Dendritic cell treated with granulocyte-macrophage colony-stimulating factor and Interleukin-4, amounts not matched to agents 40 ng/mL and 50 ng/mL, for 4 days (primary cell): ENCODE measurements around the gene NRL.
"Not testable (repeated sequence)": the region's sequence is repeated elsewhere in the genome, so short reads cannot be mapped to it uniquely, and the experiment has no call there.

Experiments used
- H3K27ac Mint-ChIP-seq: one replicate; pipeline ENCODE4 v1.8.0; 2022; ENCODE audit warnings: mild to moderate bottlenecking, mixed read lengths
- H3K27me3 Mint-ChIP-seq: one replicate; pipeline ENCODE4 v1.8.0; 2022; ENCODE audit warnings: mild to moderate bottlenecking, mixed read lengths
- H3K36me3 Mint-ChIP-seq: one replicate; pipeline ENCODE4 v1.8.0; 2022; ENCODE audit warnings: low read depth, mixed read lengths
- H3K4me1 Mint-ChIP-seq: one replicate; pipeline ENCODE4 v1.8.0; 2022; ENCODE audit warnings: low read depth, mixed read lengths
- H3K4me3 Mint-ChIP-seq: one replicate; pipeline ENCODE4 v1.8.0; 2022; ENCODE audit warnings: mild to moderate bottlenecking, moderate library complexity, mixed read lengths
- H3K9me3 Mint-ChIP-seq: one replicate; pipeline ENCODE4 v1.8.0; 2022; ENCODE audit warnings: mixed read lengths
- intact Hi-C: fragments of 100-400 bp; cut with micrococcal nuclease; formaldehyde crosslinking; loops from one replicate; pipeline ENCODE4 v1.15.0; 2022

Gene NRL

DNA sequence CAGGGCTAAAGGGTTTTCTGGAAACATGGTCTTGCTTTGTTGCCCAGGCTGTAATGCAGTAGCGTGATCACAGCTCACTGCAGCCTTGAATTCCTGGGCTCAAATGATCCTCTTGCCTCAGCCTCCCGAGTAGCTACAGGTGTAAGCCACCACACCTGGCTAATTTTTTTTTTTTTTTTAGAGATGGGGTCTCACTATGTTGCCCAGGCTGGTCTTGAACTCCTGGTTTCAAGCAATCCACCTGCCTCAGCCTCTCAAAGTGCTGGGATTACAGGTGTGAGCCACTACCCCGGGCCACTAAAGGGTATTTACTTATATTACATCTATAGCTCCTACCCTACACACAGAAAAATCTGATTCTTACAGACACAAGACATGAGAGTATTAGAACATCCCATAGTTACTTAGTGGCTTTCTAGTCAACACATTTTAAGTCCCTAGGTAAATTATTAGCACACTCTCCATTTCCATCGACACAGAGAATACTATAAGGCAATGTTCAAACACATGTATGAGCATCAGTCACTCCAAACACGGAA, 6.3 kb downstream of the NRL start:
- intact Hi-C loops = loop anchor here (2.0 to 5.0 kb wide), 3 partner anchors 50 to 96 kb away; no protein-coding TSS in a partner anchor
- H3K4me3 Mint-ChIP-seq = no peak overlapping the region
- H3K36me3 Mint-ChIP-seq = peaks cover 20% of the 10 kb centered on the region
- H3K27me3 Mint-ChIP-seq = no peaks in the 10 kb centered on the region
- H3K4me1 Mint-ChIP-seq = peaks cover 35% of the 10 kb centered on the region
- peak overlapping the region; percentile 55 for H3K27ac Mint-ChIP-seq
- no peaks in the 10 kb centered on the region for H3K9me3 Mint-ChIP-seq

GRCh38 chr14:24106672-24107271, 8.0 kb downstream of the NRL start:
- Mint-ChIP-seq H3K27me3 (no peaks in the 10 kb centered on the region), H3K9me3 (no peaks in the 10 kb centered on the region), H3K36me3 (peaks cover 34% of the 10 kb centered on the region), H3K4me3 (no peak overlapping the region), H3K27ac (peak overlapping the region; percentile 56), H3K4me1 (peaks cover 35% of the 10 kb centered on the region)
- intact Hi-C loops = loop anchor here (5.0 kb wide), 1 partner anchor 94 kb away; no protein-coding TSS in a partner anchor

- peaks cover 30% of the 10 kb centered on the region for H3K4me1 Mint-ChIP-seq
- peak overlapping the region; percentile 56 for H3K27ac Mint-ChIP-seq
- intact Hi-C loops = loop anchor here (5.0 kb wide), 1 partner anchor 93 kb away; no protein-coding TSS in a partner anchor
- H3K4me3 Mint-ChIP-seq, H3K27me3 Mint-ChIP-seq, H3K9me3 Mint-ChIP-seq: not testable (repeated sequence)
- H3K36me3 Mint-ChIP-seq = peaks cover 44% of the 10 kb centered on the region
These were observed 9.0 kb downstream of the NRL start for GRCh38 chr14:24105609-24106239.

GRCh38 chr14:24103451-24103850, 11.3 kb downstream of the NRL start:
- Mint-ChIP-seq H3K4me3 (no peak overlapping the region), H3K36me3 (peaks cover 66% of the 10 kb centered on the region), H3K9me3 (no peaks in the 10 kb centered on the region), H3K27me3 (no peaks in the 10 kb centered on the region), H3K27ac (no peak overlapping the region), H3K4me1 (peaks cover 42% of the 10 kb centered on the region)
- intact Hi-C loops = no loop called here

DNA sequence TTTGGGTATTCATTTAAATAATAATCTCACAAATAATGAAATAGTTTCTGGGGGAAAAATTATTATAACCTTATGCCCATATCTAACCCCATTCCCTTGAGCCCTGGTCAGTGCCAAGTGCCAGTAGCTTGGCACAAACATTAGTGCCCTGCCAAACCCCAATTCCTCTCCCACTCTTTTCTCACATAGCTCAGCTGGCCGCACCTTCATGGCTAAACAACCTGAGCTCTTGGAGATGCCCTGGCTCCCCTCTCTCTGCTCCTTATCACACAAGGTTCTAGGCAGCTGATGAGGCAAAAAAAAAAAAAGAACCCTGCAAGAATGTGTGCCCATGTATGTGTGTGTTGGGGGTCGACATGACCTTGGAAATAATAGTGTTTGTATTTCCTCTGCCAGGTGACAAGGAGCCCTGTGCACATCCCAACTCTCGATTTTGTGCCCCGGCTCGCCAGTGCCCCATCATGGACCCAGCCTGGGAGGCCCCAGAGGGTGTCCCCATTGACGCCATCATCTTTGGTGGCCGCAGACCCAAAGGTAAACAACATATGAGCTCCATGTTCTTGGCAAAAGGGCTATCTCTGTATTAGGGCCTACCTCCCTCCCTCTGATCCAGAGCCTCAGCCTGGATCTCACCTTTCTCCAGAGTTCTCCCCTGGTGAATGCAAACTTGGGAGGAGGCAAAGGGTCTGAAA, 12.2 kb downstream of the NRL start:
- Mint-ChIP-seq H3K27me3 (no peaks in the 10 kb centered on the region), H3K27ac (no peak overlapping the region), H3K4me3 (no peak overlapping the region), H3K4me1 (peaks cover 46% of the 10 kb centered on the region), H3K9me3 (no peaks in the 10 kb centered on the region), H3K36me3 (peaks cover 76% of the 10 kb centered on the region)
- intact Hi-C loops = no loop called here

DNA sequence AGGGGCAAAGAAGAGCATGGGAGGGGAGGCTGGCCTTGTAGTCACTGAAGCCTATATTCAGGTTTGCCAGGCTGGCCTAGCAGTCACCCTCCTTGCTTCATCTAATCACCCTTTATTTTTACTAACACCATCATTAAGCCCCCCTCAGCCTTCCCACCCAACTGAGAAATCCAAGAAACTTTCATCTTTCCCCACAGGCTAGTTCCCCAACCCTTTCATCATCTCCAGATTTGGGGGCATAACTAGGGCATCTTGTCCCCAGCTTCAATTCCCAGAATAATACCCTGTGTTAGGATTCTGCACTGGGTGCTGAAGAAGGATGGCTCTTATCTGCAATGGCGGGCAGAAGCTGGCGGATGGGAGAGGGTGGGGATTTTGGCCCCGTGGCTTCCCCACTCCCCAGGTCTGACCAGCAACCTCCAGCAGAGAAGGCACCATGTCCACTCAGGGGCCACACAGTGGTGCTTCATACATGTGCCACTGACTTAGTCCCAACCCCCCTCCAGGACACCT, 13.7 kb downstream of the NRL start:
- Mint-ChIP-seq H3K4me1 (peaks cover 48% of the 10 kb centered on the region), H3K4me3 (no peak overlapping the region), H3K9me3 (no peaks in the 10 kb centered on the region), H3K27ac (no peak overlapping the region), H3K27me3 (no peaks in the 10 kb centered on the region), H3K36me3 (peaks cover 89% of the 10 kb centered on the region)
- intact Hi-C loops = no loop called here

GRCh38 chr14:24100197-24100981, 14.4 kb downstream of the NRL start:
- Mint-ChIP-seq H3K4me3 (no peak overlapping the region), H3K27ac (no peak overlapping the region), H3K4me1 (peaks cover 47% of the 10 kb centered on the region), H3K36me3 (peaks cover 94% of the 10 kb centered on the region), H3K27me3 (no peaks in the 10 kb centered on the region), H3K9me3 (no peaks in the 10 kb centered on the region)
- intact Hi-C loops = no loop called here

GRCh38 chr14:24098927-24099813, 15.6 kb downstream of the NRL start:
- Mint-ChIP-seq H3K4me1 (peaks cover 44% of the 10 kb centered on the region), H3K27ac (no peak overlapping the region), H3K36me3 (peaks cover 94% of the 10 kb centered on the region), H3K4me3 (no peak overlapping the region), H3K9me3 (no peaks in the 10 kb centered on the region), H3K27me3 (no peaks in the 10 kb centered on the region)
- intact Hi-C loops = no loop called here

DNA sequence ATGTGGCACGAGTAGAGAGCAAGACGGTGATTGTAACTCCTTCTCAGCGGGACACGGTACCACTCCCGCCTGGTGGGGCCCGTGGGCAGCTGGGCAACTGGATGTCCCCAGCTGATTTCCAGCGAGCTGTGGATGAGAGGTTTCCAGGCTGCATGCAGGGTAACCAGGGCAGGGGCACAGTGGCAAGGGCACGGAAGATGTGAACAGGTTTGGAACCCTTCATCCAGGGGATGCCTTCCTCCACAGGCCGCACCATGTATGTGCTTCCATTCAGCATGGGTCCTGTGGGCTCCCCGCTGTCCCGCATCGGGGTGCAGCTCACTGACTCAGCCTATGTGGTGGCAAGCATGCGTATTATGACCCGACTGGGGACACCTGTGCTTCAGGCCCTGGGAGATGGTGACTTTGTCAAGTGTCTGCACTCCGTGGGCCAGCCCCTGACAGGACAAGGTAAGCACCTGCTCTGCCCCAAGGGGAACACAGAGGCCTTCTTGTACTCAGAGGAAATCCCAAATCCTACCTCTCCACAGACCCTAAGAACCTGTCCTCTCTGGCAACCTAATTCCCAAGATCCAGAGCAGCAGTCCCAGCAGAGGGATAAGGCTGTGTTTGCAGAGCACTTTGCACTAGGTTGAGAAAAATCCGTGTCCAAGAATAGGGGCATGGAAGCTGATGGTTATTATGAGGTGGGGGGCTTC, 16.4 kb downstream of the NRL start:
- Mint-ChIP-seq H3K27me3 (no peaks in the 10 kb centered on the region), H3K4me1 (peaks cover 49% of the 10 kb centered on the region), H3K4me3 (no peak overlapping the region), H3K27ac (no peak overlapping the region), H3K9me3 (no peaks in the 10 kb centered on the region), H3K36me3 (peaks cover 86% of the 10 kb centered on the region)
- intact Hi-C loops = no loop called here

GRCh38 chr14:24096545-24097181, 18.1 kb downstream of the NRL start:
- no peaks in the 10 kb centered on the region for H3K9me3 Mint-ChIP-seq
- peaks cover 65% of the 10 kb centered on the region for H3K4me1 Mint-ChIP-seq
- intact Hi-C loops = no loop called here
- no peaks in the 10 kb centered on the region for H3K27me3 Mint-ChIP-seq
- no peak overlapping the region for H3K4me3 Mint-ChIP-seq
- H3K27ac Mint-ChIP-seq = peak overlapping the region; percentile 41
- H3K36me3 Mint-ChIP-seq = peaks cover 72% of the 10 kb centered on the region

DNA sequence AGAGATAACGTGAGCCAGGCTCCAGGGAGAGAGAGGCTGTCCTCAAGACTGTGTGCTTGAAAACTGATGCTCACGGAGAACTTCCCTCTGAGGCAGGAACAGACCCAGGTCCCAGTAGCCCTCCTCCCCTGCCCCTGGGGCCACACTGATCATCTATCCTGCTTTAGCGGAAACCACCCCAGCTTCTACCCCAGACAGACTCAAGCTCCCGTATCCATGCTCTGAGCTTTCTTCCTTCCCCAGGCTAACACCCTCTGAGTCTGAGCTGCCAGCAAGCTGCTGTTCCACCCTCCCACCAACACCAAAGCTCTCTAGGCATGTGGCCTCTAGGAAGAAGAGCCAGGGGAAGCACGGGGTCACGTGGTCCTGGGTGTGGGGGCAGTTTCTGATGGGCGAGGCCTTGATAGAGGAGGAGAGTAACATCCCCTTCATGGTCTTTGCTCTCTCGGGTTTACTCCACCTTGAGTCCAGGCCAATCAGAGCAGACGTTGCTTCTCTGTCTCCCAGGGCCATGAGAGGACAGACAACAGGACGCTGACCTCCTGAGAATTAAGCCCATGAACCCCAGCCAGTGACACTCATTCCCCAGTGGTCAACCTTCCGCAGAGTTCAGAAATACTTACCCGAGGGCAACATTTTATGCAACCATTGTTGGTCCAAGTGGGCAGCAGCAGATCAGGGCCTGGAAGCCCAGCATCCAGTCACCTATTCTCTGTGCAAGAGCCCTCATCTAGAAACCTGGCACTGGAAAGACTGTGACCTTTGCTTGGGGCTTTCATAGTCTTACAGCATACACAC, 19.3 kb downstream of the NRL start:
- peak overlapping the region; percentile 88 for H3K27ac Mint-ChIP-seq
- H3K27me3 Mint-ChIP-seq = no peaks in the 10 kb centered on the region
- peak overlapping the region; percentile 90 for H3K4me3 Mint-ChIP-seq
- no peaks in the 10 kb centered on the region for H3K9me3 Mint-ChIP-seq
- intact Hi-C loops = no loop called here
- H3K36me3 Mint-ChIP-seq = peaks cover 60% of the 10 kb centered on the region
- peaks cover 73% of the 10 kb centered on the region for H3K4me1 Mint-ChIP-seq
